Mesenchymal stem cell (in vitro differentiated cells and primary cell): Measurements from ENCODE around the gene RAB3C.

Source experiments
- DNase-seq: peaks from one replicate; pipeline ENCODE4 v3.0.0-alpha.2; 2013
- H2AFZ ChIP-seq: one replicate; pipeline ENCODE4 v1.6.1; 2013; ENCODE audit warnings: low read depth, mild to moderate bottlenecking, control low read depth, inconsistent platforms, low read length, moderate library complexity
- H2AK5ac ChIP-seq: 2 replicates; pipeline ENCODE4 v1.6.1; 2013; ENCODE audit warnings: low read length, moderate library complexity, mild to moderate bottlenecking, inconsistent platforms; ENCODE audit not compliant: severe bottlenecking
- H2BK120ac ChIP-seq: one replicate; pipeline ENCODE4 v1.6.1; 2013; ENCODE audit warnings: low read depth, mild to moderate bottlenecking, inconsistent platforms, low read length, moderate library complexity
- H2BK12ac ChIP-seq, 2 experiments: one replicate each; pipeline ENCODE4 v1.6.1; 2013; ENCODE audit warnings: inconsistent platforms in 2 of 2, low read length in 2 of 2, mild to moderate bottlenecking in 2 of 2, moderate library complexity in 2 of 2, control low read depth in 1 of 2
- H2BK15ac ChIP-seq: one replicate; pipeline ENCODE4 v1.6.1; 2013; ENCODE audit warnings: mild to moderate bottlenecking, low read depth, inconsistent platforms; ENCODE audit not compliant: poor library complexity, severe bottlenecking
- H2BK5ac ChIP-seq: 2 replicates; pipeline ENCODE4 v1.6.1; 2013; ENCODE audit warnings: low read depth, mild to moderate bottlenecking, low read length, control low read depth, inconsistent platforms; ENCODE audit not compliant: poor library complexity, severe bottlenecking
- H3K14ac ChIP-seq, 2 experiments: one replicate each; pipeline ENCODE4 v1.6.1; 2013; ENCODE audit warnings: inconsistent platforms in 2 of 2, low read length in 2 of 2, control low read depth in 1 of 2, mild to moderate bottlenecking in 1 of 2, moderate library complexity in 1 of 2
- H3K18ac ChIP-seq, 2 experiments: one replicate each; pipeline ENCODE4 v1.6.1; 2013; ENCODE audit warnings: inconsistent platforms in 2 of 2, low read length in 2 of 2, control low read depth in 1 of 2, low read depth in 1 of 2, mild to moderate bottlenecking in 1 of 2
- H3K23ac ChIP-seq, 2 experiments: one replicate each; pipeline ENCODE4 v1.6.1; 2013; ENCODE audit warnings: inconsistent platforms in 2 of 2, low read length in 2 of 2, mild to moderate bottlenecking in 2 of 2, moderate library complexity in 2 of 2, control low read depth in 1 of 2
- H3K27ac ChIP-seq: 2 replicates; pipeline ENCODE4 v1.5.1; 2013; ENCODE audit warnings: mild to moderate bottlenecking, moderate library complexity, low read length, control low read depth, inconsistent platforms; ENCODE audit not compliant: poor library complexity, severe bottlenecking
- H3K27me3 ChIP-seq, 2 experiments: 2 replicates each; pipeline versions ENCODE4 v1.6.1 to v1.7.0; 2013; ENCODE audit warnings: low read length in 2 of 2, mild to moderate bottlenecking in 2 of 2, moderate library complexity in 2 of 2, control low read depth in 1 of 2, inconsistent platforms in 1 of 2; ENCODE audit not compliant: control insufficient read depth in 1 of 2, insufficient read depth in 1 of 2
- H3K36me3 ChIP-seq, 2 experiments: 2 replicates each; pipeline versions ENCODE4 v1.6.1 to v1.7.0; 2013; ENCODE audit warnings: low read length in 2 of 2, control low read depth in 1 of 2, inconsistent platforms in 1 of 2, low read depth in 1 of 2, mild to moderate bottlenecking in 1 of 2; ENCODE audit not compliant: insufficient read depth in 2 of 2, control insufficient read depth in 1 of 2
- H3K4ac ChIP-seq, 2 experiments: one replicate each; pipeline ENCODE4 v1.6.1; 2013; ENCODE audit warnings: inconsistent platforms in 2 of 2, low read length in 2 of 2, mild to moderate bottlenecking in 2 of 2, moderate library complexity in 2 of 2, control low read depth in 1 of 2, low read depth in 1 of 2
- H3K4me1 ChIP-seq: 2 replicates; pipeline ENCODE4 v1.6.1; 2013; ENCODE audit warnings: low read depth, low read length, control low read depth; ENCODE audit not compliant: control insufficient read depth, insufficient read depth
- H3K4me2 ChIP-seq: 2 replicates; pipeline ENCODE4 v1.6.1; 2013; ENCODE audit warnings: low read length, mild to moderate bottlenecking, inconsistent platforms; ENCODE audit not compliant: poor library complexity, severe bottlenecking
- H3K4me3 ChIP-seq, 2 experiments: 2 replicates each; pipeline versions ENCODE4 v1.5.1 to v1.7.0; 2013; ENCODE audit warnings: low read length in 2 of 2, mild to moderate bottlenecking in 2 of 2, control low read depth in 1 of 2, low read depth in 1 of 2; ENCODE audit not compliant: insufficient read depth in 1 of 2
- H3K79me1 ChIP-seq: replicated peaks from 2 replicates; pipeline ENCODE4 v1.6.1; 2013; ENCODE audit warnings: mild to moderate bottlenecking, control low read depth, low read length, inconsistent platforms; ENCODE audit not compliant: poor library complexity, severe bottlenecking
- H3K9ac ChIP-seq: 2 replicates; pipeline ENCODE4 v1.7.0; 2013; ENCODE audit warnings: mild to moderate bottlenecking, low read length, moderate library complexity
- H3K9me3 ChIP-seq: 2 replicates; pipeline ENCODE4 v1.7.0; 2013; ENCODE audit warnings: mild to moderate bottlenecking, low read length; ENCODE audit not compliant: control insufficient read depth
- H4K8ac ChIP-seq: one replicate; pipeline ENCODE4 v1.6.1; 2013; ENCODE audit warnings: inconsistent platforms, mild to moderate bottlenecking, low read length, moderate library complexity
- H4K91ac ChIP-seq: one replicate; pipeline ENCODE4 v1.6.1; 2013; ENCODE audit warnings: mild to moderate bottlenecking, low read length, inconsistent platforms
- WGBS: methylation state at CpG from one replicate; pipeline ENCODE4 v1.1.7; 2013; ENCODE audit warnings: mixed read lengths; 5-methylcytosine and 5-hydroxymethylcytosine counted together

The RAB3C gene

GRCh38 chr5:58771796-58772195 is 188.9 kb downstream of the RAB3C start:
- no peaks in the 10 kb centered on the region for H3K4me1 ChIP-seq
- no peak overlapping the region for H4K8ac ChIP-seq
- peaks cover 17 to 27% of the 10 kb centered on the region in 2 experiments for H3K27me3 ChIP-seq
- H2BK12ac ChIP-seq, result no peak overlapping the region
- H2BK120ac ChIP-seq, result no peak overlapping the region
- H2BK5ac ChIP-seq, result no peak overlapping the region
- no peak overlapping the region for H3K4ac ChIP-seq
- H3K23ac ChIP-seq, result no peak overlapping the region
- H2AFZ ChIP-seq, result no peak overlapping the region
- H3K18ac ChIP-seq, result no peak overlapping the region
- H2AK5ac ChIP-seq, result no peak overlapping the region
- H2BK15ac ChIP-seq, result no peak overlapping the region
- H3K9me3 ChIP-seq, result no peaks in the 10 kb centered on the region
- H3K79me1 ChIP-seq, result no peaks in the 10 kb centered on the region
- H3K27ac ChIP-seq, result no peak overlapping the region
- no peak for DNase-seq
- no peak overlapping the region for H3K14ac ChIP-seq
- no peak overlapping the region for H3K4me3 ChIP-seq
- WGBS, result 60% methylated on average over 1 of the region's 2 CpGs
- H3K36me3 ChIP-seq, result no peaks in the 10 kb centered on the region
- H3K9ac ChIP-seq, result no peak overlapping the region
- H4K91ac ChIP-seq, result no peak overlapping the region
- no peak overlapping the region for H3K4me2 ChIP-seq

- Histone ChIP-seq H3K9ac (no peak overlapping the region), H3K14ac (no peak overlapping the region), H3K4me1 (no peaks in the 10 kb centered on the region), H3K27me3 (peaks cover 17 to 19% of the 10 kb centered on the region in 2 experiments), H2BK15ac (no peak overlapping the region), H2AFZ (no peak overlapping the region), H3K18ac (no peak overlapping the region), H3K23ac (no peak overlapping the region), H3K4ac (no peak overlapping the region), H3K36me3 (no peaks in the 10 kb centered on the region), H2BK5ac (no peak overlapping the region), H3K4me3 (no peak overlapping the region), H3K4me2 (no peak overlapping the region), H4K8ac (no peak overlapping the region), H2BK120ac (no peak overlapping the region), H2BK12ac (no peak overlapping the region), H3K9me3 (no peaks in the 10 kb centered on the region), H3K27ac (no peak overlapping the region), H2AK5ac (no peak overlapping the region), H3K79me1 (no peaks in the 10 kb centered on the region), H4K91ac (no peak overlapping the region)
- no peak for DNase-seq
- WGBS, result 55% methylated on average over 2 of the region's 2 CpGs
Measured at GRCh38 chr5:58773744-58774441, 191.0 kb downstream of the RAB3C start.

DNA sequence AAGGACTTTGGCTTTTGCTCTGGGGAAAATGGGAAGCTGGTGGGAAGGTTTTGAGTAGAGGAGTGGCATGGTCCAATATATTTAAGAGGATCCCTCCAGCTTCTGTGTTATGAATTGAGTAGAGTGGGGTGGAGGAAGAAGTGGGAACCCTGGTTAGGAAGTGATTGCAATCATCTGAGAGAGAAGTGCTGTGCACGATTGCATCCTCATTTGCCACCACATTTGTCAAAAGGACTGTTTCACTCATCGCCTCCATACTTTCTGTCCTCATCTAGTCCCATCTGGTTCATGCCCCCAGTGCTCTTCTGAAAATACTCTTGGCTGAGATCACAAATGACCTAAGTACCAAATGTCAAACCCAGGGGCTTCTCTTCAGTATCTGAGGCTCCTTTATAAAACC is 192.1 kb downstream of the RAB3C start:
- no peak overlapping the region for H3K14ac ChIP-seq
- DNase-seq, result no peak
- no peak overlapping the region for H3K9ac ChIP-seq
- H3K23ac ChIP-seq, result no peak overlapping the region
- H3K4ac ChIP-seq, result no peak overlapping the region
- H2BK120ac ChIP-seq, result no peak overlapping the region
- H2BK15ac ChIP-seq, result no peak overlapping the region
- H3K36me3 ChIP-seq, result no peaks in the 10 kb centered on the region
- 58% methylated on average over 2 of the region's 2 CpGs for WGBS
- H3K27me3 ChIP-seq, result peaks cover 17 to 19% of the 10 kb centered on the region in 2 experiments
- H3K4me3 ChIP-seq, result no peak overlapping the region
- no peak overlapping the region for H4K91ac ChIP-seq
- no peak overlapping the region for H2AK5ac ChIP-seq
- H2AFZ ChIP-seq, result no peak overlapping the region
- H3K4me1 ChIP-seq, result no peaks in the 10 kb centered on the region
- H3K79me1 ChIP-seq, result no peaks in the 10 kb centered on the region
- H3K4me2 ChIP-seq, result no peak overlapping the region
- H4K8ac ChIP-seq, result no peak overlapping the region
- H2BK5ac ChIP-seq, result no peak overlapping the region
- no peak overlapping the region for H2BK12ac ChIP-seq
- no peaks in the 10 kb centered on the region for H3K9me3 ChIP-seq
- H3K18ac ChIP-seq, result no peak overlapping the region
- no peak overlapping the region for H3K27ac ChIP-seq

- no peak for DNase-seq
- H2BK15ac ChIP-seq, result no peak overlapping the region
- no peak overlapping the region for H3K4ac ChIP-seq
- H4K91ac ChIP-seq, result no peak overlapping the region
- no peaks in the 10 kb centered on the region for H3K9me3 ChIP-seq
- H3K9ac ChIP-seq, result no peak overlapping the region
- H2AFZ ChIP-seq, result no peak overlapping the region
- H3K18ac ChIP-seq, result no peak overlapping the region
- no peaks in the 10 kb centered on the region for H3K36me3 ChIP-seq
- H3K27me3 ChIP-seq, result peaks cover 17 to 19% of the 10 kb centered on the region in 2 experiments
- no peak overlapping the region for H4K8ac ChIP-seq
- no peaks in the 10 kb centered on the region for H3K79me1 ChIP-seq
- no peak overlapping the region for H3K27ac ChIP-seq
- no peaks in the 10 kb centered on the region for H3K4me1 ChIP-seq
- no peak overlapping the region for H2BK12ac ChIP-seq
- no peak overlapping the region for H2BK120ac ChIP-seq
- WGBS, result no CpG with 5 or more reads among the region's 2 CpGs
- no peak overlapping the region for H3K4me3 ChIP-seq
- no peak overlapping the region for H3K4me2 ChIP-seq
- H3K23ac ChIP-seq, result no peak overlapping the region
- no peak overlapping the region for H3K14ac ChIP-seq
- no peak overlapping the region for H2AK5ac ChIP-seq
- H2BK5ac ChIP-seq, result no peak overlapping the region
Measured at GRCh38 chr5:58775701-58776262, 192.9 kb downstream of the RAB3C start.
